HepG2 (cell line): ENCODE results near the gene CACNG7. TPM values are rescaled to one million over a fixed set of nuclear protein-coding genes. Genes with fewer than 3 reads are reported as not detected.
A peak's percentile ranks its signal among the peaks of the same experiment; 100 is the strongest.

ENCODE experiments used
- FOSL1 ChIP-seq: sonication (generic); formaldehyde crosslinking; IDR thresholded peaks from 2 replicates; pipeline ENCODE4 v1.9.0; 2021; ENCODE audit warnings: missing genetic modification reagents, borderline replicate concordance
- HDAC2 ChIP-seq: sonication (generic); formaldehyde crosslinking; IDR thresholded peaks from 2 replicates; pipeline ENCODE4 v1.4.0; 2020; ENCODE audit warnings: missing genetic modification reagents
- KDM5B ChIP-seq: sonication (generic); formaldehyde crosslinking; IDR thresholded peaks from 2 replicates; pipeline ENCODE4 v1.4.0; 2020; ENCODE audit warnings: missing genetic modification reagents, mild to moderate bottlenecking, borderline replicate concordance
- MIER2 ChIP-seq: IDR thresholded peaks from 2 replicates; pipeline ENCODE4 v1.6.1; 2016; ENCODE audit warnings: missing biosample characterization, missing genetic modification reagents
- MXI1 ChIP-seq: IDR thresholded peaks from 3 replicates; pipeline ENCODE4 v1.6.1; 2012; ENCODE audit warnings: low read depth, low read length, inconsistent platforms, borderline replicate concordance
- NFKB2 ChIP-seq: sonication (generic); formaldehyde crosslinking; IDR thresholded peaks from 2 replicates; pipeline ENCODE4 v1.4.0; 2020; ENCODE audit warnings: missing genetic modification reagents, borderline replicate concordance
- NR2F1 ChIP-seq, 2 experiments: fragments of 450-650 bp in 1 of 2; formaldehyde crosslinking in 1 of 2; IDR thresholded peaks; 2 replicates each; pipeline versions ENCODE4 v1.5.0 to v1.6.1; 2016 to 2020; ENCODE audit warnings: mild to moderate bottlenecking in 1 of 2, missing compliant biosample characterization in 1 of 2, missing genetic modification reagents in 1 of 2, moderate library complexity in 1 of 2
- RBFOX2 ChIP-seq: fragments of 200-400 bp; formaldehyde crosslinking; IDR thresholded peaks from 2 replicates; pipeline ENCODE4 v1.6.1; 2017; ENCODE audit warnings: low read depth, mild to moderate bottlenecking, low read length
- SIN3B ChIP-seq: fragments of 150-350 bp; IDR thresholded peaks from 2 replicates; pipeline ENCODE4 v1.6.1; 2014; ENCODE audit warnings: low read length
- SOX6 ChIP-seq, 2 experiments: fragments of 450-650 bp in 1 of 2; sonication (generic) in 1 of 2; formaldehyde crosslinking in 1 of 2; IDR thresholded peaks; 2 replicates each; pipeline versions ENCODE4 v1.4.0 to v1.6.1; 2017 to 2020; ENCODE audit warnings: antibody characterized with exemption in 1 of 2, mild to moderate bottlenecking in 1 of 2, missing genetic modification reagents in 1 of 2
- TFE3 ChIP-seq: IDR thresholded peaks from 2 replicates; pipeline ENCODE4 v1.6.1; 2016
- XBP1 ChIP-seq: sonication (generic); formaldehyde crosslinking; IDR thresholded peaks from 2 replicates; pipeline ENCODE4 v1.5.0; 2020; ENCODE audit warnings: missing genetic modification reagents
- ZBTB10 ChIP-seq: sonication (generic); formaldehyde crosslinking; IDR thresholded peaks from 2 replicates; pipeline ENCODE4 v1.4.0; 2020; ENCODE audit warnings: missing genetic modification reagents, borderline replicate concordance
- ZBTB21 ChIP-seq: sonication (generic); formaldehyde crosslinking; IDR thresholded peaks from 2 replicates; pipeline ENCODE4 v1.4.0; 2020; ENCODE audit warnings: missing genetic modification reagents
- ZFP37 ChIP-seq: sonication (generic); formaldehyde crosslinking; IDR thresholded peaks from 2 replicates; pipeline ENCODE4 v1.4.0; 2020; ENCODE audit warnings: missing genetic modification reagents, borderline replicate concordance
- ZNF276 ChIP-seq: sonication (generic); formaldehyde crosslinking; IDR thresholded peaks from 2 replicates; pipeline ENCODE4 v1.4.0; 2020; ENCODE audit warnings: mild to moderate bottlenecking, low read depth, missing genetic modification reagents
- ZNF563 ChIP-seq: sonication (generic); formaldehyde crosslinking; IDR thresholded peaks from 2 replicates; pipeline ENCODE4 v1.8.0; 2022; ENCODE audit warnings: mild to moderate bottlenecking, moderate library complexity, missing genetic modification reagents
- ZNF710 ChIP-seq: sonication (generic); formaldehyde crosslinking; IDR thresholded peaks from 2 replicates; pipeline ENCODE4 v1.5.0; 2020; ENCODE audit warnings: mild to moderate bottlenecking, missing genetic modification reagents, borderline replicate concordance
- polyA plus RNA-seq, 8 experiments: library from polyadenylated mRNA; depleted of rRNA in 3 of 8; stranded (reverse) in 7 of 8; unstranded in 1 of 8; fragments of >200 nt; fragmentation: Illumina TruSeq in 4 of 8; extraction: Trizol in 4 of 8; gene quantifications; 2 replicates each; pipeline versions ENCODE4 v1.2.1 to v1.2.3, GENCODE V29; 2011 to 2016; ENCODE audit warnings: low read depth in 4 of 8, missing spikeins in 1 of 8, mixed read lengths in 1 of 8; ENCODE audit not compliant: insufficient read depth in 1 of 8
- total RNA-seq, 5 experiments: library from RNA; depleted of rRNA; stranded (reverse); fragments of >200 nt; fragmentation: Illumina TruSeq; extraction: Trizol; gene quantifications; 2 replicates each; pipeline ENCODE4 v1.2.3, GENCODE V29; 2016; ENCODE audit warnings: low read depth in 1 of 5
- TF ChIP-seq, protein P1 (sequence below): sonication (generic); formaldehyde crosslinking; IDR thresholded peaks from 2 replicates; pipeline ENCODE4 v1.4.0; 2020; ENCODE audit warnings: mild to moderate bottlenecking, missing genetic modification reagents

CACNG7 gene
- total and polyA plus RNA-seq, 2 of the 13 experiments (the other 11 are each of a cell fraction or from before 2014, with no cell fraction given), result not detected

- TF ChIP-seq NFKB2 (CRISPR knock-in tag) (peak; percentile 45; the same call in 1 of the 2 replicates), ZNF276 (CRISPR knock-in tag) (peak; percentile 56; the same call in 1 of the 2 replicates), SOX6 (IDR thresholded peaks at IDR 0.05) (no peak), SOX6 (CRISPR knock-in tag; IDR thresholded peaks at IDR 0.05) (peak; percentile 49), SIN3B (peak; percentile 38; the same call in 1 of the 2 replicates), HDAC2 (no peak; the same call in 1 of the 2 replicates), ZBTB10 (CRISPR knock-in tag) (peak; percentile 93; the same call in 1 of the 2 replicates), ZBTB21 (CRISPR knock-in tag) (no peak), ZNF563 (peak; percentile 62; the same call in 1 of the 2 replicates), TFE3 (peak; percentile 36; the same call in 1 of the 2 replicates), RBFOX2 (peak; percentile 92), ZNF710 (CRISPR knock-in tag) (no peak), FOSL1 (CRISPR knock-in tag) (no peak), XBP1 (CRISPR knock-in tag) (0 out of 2 replicates have a peak, but pooled peaks have one; percentile 19), NR2F1 (CRISPR knock-in tag; IDR thresholded peaks at IDR 0.05) (peak in 1 of 2 experiments; percentile 69; a peak in 2 of 4 replicates), MXI1 (peak; percentile 17; the same call in 1 of the 3 replicates), MIER2 (CRISPR knock-in tag) (no peak), ZFP37 (no peak), KDM5B (CRISPR knock-in tag) (peak; percentile 60; the same call in 1 of the 2 replicates)
- TF ChIP-seq, protein P1, sequence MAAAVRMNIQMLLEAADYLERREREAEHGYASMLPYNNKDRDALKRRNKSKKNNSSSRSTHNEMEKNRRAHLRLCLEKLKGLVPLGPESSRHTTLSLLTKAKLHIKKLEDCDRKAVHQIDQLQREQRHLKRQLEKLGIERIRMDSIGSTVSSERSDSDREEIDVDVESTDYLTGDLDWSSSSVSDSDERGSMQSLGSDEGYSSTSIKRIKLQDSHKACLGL (CRISPR knock-in tag), result peak; percentile 79
Observed at GRCh38 chr19:53868892-53869804, 39.9 kb upstream of the CACNG7 start (continued).
